ENCODE data around the gene DCDC1.

DCDC1 gene

DNA sequence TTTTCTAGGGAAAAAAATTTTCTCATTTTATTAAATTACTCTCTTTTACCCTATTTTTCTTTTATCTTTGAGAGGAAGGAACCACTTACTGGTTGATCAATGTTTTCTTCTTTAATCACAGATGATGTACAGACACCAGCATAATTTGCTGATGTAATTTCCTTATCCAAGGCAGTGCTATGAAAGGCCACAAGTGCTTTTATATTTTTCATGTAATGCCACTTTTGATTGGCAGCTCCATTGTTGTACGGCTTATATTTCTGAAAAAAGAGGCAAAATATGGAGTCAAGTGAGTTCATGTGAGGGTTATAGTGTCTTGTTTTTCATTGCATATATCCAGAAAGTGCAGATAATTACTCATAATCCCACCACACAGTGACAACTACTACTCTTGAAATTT lies 460.7 kb downstream of the DCDC1 start:
- DNase-seq (ENCODE audit: low read depth in 2 of 2), result no peak
- no peak overlapping the region for H3K4me3 ChIP-seq (replicated peaks in 1 of 2; ENCODE audit: low read depth in 2 of 2, low read length in 2 of 2)
- TF ChIP-seq, protein P1, sequence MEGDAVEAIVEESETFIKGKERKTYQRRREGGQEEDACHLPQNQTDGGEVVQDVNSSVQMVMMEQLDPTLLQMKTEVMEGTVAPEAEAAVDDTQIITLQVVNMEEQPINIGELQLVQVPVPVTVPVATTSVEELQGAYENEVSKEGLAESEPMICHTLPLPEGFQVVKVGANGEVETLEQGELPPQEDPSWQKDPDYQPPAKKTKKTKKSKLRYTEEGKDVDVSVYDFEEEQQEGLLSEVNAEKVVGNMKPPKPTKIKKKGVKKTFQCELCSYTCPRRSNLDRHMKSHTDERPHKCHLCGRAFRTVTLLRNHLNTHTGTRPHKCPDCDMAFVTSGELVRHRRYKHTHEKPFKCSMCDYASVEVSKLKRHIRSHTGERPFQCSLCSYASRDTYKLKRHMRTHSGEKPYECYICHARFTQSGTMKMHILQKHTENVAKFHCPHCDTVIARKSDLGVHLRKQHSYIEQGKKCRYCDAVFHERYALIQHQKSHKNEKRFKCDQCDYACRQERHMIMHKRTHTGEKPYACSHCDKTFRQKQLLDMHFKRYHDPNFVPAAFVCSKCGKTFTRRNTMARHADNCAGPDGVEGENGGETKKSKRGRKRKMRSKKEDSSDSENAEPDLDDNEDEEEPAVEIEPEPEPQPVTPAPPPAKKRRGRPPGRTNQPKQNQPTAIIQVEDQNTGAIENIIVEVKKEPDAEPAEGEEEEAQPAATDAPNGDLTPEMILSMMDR (IDR thresholded peaks at IDR 0.05; ENCODE audit: low read depth, low read length), result no peak

DNA sequence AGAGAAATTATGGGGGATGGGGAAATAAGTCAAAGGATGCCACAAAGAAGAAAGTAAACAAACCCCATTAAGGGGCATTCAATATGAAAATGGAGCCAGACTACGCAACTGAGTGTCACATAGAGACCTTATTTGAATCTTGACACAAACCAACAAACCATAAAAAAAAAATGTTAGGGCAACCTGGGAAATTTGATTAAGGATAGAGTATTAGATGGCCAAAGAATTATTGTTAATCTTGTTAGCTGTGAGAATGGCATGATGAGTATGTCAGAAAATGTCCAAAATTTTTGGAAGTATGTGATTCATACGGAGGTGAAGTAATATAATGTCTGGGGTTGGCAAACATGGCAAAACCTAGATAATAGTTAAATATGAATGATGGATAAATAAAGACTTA lies 461.3 kb downstream of the DCDC1 start:
- DNase-seq (ENCODE audit: low read depth in 2 of 2), result no peak
- H3K4me3 ChIP-seq (replicated peaks in 1 of 2; ENCODE audit: low read depth in 2 of 2, low read length in 2 of 2), result no peak overlapping the region
- TF ChIP-seq, protein P1 (IDR thresholded peaks at IDR 0.05; ENCODE audit: low read depth, low read length), result no peak

DNA sequence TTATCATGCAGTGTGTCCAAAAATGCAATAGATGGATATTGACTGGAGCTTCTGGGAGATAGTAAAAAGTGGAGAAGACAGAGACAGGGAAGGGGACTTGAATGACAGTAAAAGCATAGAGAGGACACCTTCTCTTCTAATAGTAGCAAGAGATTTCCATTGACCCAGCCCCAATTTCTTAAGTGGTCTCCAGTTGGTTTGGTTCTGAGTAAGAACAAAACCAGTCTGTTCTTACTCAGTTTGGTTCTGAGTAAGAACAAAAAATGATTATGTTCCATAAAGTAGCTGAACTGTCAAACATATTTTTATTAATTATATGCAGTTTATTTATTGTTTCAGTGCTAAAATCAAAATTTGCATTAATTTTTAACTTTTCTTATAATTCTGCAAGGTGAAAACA lies 466.6 kb downstream of the DCDC1 start:
- TF ChIP-seq, protein P1 (IDR thresholded peaks at IDR 0.05; ENCODE audit: low read depth, low read length), result no peak
- H3K4me3 ChIP-seq (replicated peaks in 1 of 2; ENCODE audit: low read depth in 2 of 2, low read length in 2 of 2), result no peak overlapping the region
- DNase-seq (ENCODE audit: low read depth in 2 of 2), result no peak

DNA sequence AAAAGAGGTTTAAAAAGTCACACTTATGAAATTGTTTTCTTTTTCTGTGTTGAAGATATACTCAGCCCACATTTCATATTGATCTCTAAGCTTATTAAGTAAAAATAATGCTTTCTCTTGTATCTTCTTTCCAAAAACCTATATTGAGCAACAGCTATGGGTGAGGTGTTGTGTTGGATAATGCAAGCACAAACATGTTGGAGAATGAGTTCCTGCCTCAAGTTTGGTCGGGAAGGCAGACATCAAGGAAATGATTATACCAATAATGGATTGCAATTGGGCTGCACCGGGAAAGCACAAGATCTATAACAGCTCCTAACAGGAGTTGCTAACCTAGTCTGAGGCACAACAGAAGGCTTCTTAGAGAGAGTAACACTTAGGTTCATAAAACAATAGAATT lies 474.5 kb downstream of the DCDC1 start:
- H3K4me3 ChIP-seq (replicated peaks in 1 of 2; ENCODE audit: low read depth in 2 of 2, low read length in 2 of 2), result no peak overlapping the region
- DNase-seq (ENCODE audit: low read depth in 2 of 2), result no peak
- TF ChIP-seq, protein P1 (IDR thresholded peaks at IDR 0.05; ENCODE audit: low read depth, low read length), result no peak

DNA sequence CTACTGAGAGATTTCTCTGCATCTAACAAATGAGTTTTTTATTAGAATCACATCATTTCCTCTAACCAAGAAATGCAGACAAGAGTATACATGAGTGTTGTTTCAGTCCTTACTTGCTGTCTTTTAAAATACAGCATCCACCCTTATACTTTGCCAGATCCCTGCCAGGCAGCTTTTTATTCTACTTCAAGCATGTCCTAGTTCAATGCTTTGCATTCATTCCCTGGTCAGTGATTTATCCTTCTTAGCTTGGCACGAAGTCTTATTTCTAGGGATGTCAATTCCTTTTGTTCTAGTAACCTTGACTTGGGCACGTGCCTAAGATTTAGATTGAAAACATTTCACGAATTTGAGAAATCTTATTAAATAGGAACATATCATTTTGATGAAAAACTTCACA lies 476.2 kb downstream of the DCDC1 start:
- no peak for DNase-seq (ENCODE audit: low read depth in 2 of 2)

DNA sequence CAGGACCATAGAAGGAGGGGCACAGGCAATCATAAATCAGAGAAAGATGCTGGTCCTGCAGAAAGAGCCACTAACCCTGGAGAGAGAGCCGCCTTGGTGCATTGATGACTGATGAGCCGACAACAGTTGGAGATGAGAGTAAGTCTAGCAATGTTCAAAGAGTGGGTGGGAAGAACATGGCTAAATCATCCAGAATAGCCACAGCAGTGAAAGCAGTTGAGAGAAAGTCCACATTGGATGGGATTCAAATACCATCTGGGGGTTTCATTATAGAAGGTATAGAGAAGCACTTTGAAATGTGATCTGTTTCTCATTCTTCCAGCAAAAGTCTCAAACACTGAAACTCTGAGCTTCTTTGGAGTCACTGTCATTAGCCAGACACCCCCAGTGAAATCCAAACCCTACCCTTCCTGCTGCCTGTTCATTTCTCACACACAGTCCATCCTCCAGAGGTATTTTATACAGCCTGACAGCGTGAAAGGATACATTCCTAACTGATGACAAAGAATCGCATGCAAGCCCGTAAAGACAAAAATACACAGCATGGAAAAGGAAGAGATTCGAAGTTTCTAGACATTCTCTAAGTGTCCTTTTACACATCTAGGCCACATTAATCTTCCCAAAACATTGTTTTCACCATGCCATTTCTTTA lies 480.3 kb downstream of the DCDC1 start:
- TF ChIP-seq, protein P1 (IDR thresholded peaks at IDR 0.05; ENCODE audit: low read depth, low read length), result no peak
- DNase-seq (ENCODE audit: low read depth in 2 of 2), result peak in 1 of 2 donors; percentile 12
- no peak overlapping the region for H3K4me3 ChIP-seq (replicated peaks in 1 of 2; ENCODE audit: low read depth in 2 of 2, low read length in 2 of 2)

More for the DNA sequence above, 476.2 kb downstream of the DCDC1 start:
- TF ChIP-seq, protein P1 (IDR thresholded peaks at IDR 0.05; ENCODE audit: low read depth, low read length), result no peak
- no peak overlapping the region for H3K4me3 ChIP-seq (replicated peaks in 1 of 2; ENCODE audit: low read depth in 2 of 2, low read length in 2 of 2)

All from cardiac fibroblast (primary cell).